ENCODE data around the gene SERBP1.

- TF ChIP-seq CTCF (IDR thresholded peaks at IDR 0.05) (no peak), POLR2A (IDR thresholded peaks at IDR 0.05) (no peak)
Measured at GRCh38 chr1:67476906-67477305, 46.7 kb upstream of the SERBP1 start.
